Thyroid gland (tissue), 4 donors: Measurements from ENCODE around the gene GRIA4.

ENCODE experiments used
- POLR2A ChIP-seq, 2 donors: fragments of 450-650 bp; IDR thresholded peaks; one replicate each; pipeline ENCODE4 v1.6.1; 2017; ENCODE audit warnings: antibody characterized with exemption in 2 of 2, mild to moderate bottlenecking in 2 of 2, moderate library complexity in 1 of 2
- TF ChIP-seq, protein P1 (sequence below), 6 experiments: fragments of 200-600 bp in 3 of 6; fragments of 450-650 bp in 3 of 6; sonication (generic) in 3 of 6; IDR thresholded peaks; one replicate each; pipeline ENCODE4 v1.5.1; 2016 to 2019; ENCODE audit warnings: antibody characterized with exemption in 6 of 6, mild to moderate bottlenecking in 2 of 6, inconsistent platforms in 1 of 6, moderate library complexity in 1 of 6

DNA sequence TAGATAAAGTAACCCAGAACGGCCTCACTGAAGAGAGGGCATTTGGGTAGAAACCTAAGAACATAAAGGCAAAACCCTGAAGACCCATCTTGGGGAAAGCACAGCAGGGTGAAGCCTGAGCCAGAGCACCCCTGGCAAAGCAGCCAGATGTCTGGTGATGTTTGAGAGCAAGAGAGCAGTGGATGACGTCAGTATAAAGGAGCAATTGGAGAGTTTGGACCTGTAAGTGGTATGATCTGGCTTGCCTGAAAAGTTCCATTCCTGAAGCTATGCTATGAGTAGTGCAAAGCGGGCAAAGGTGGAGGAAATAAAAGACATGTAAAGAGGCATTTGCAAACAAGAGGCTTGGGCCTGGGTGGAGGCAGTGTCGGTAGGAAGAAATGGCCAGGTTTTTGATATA lies 244.4 kb downstream of the GRIA4 start:
- TF ChIP-seq, protein P1, sequence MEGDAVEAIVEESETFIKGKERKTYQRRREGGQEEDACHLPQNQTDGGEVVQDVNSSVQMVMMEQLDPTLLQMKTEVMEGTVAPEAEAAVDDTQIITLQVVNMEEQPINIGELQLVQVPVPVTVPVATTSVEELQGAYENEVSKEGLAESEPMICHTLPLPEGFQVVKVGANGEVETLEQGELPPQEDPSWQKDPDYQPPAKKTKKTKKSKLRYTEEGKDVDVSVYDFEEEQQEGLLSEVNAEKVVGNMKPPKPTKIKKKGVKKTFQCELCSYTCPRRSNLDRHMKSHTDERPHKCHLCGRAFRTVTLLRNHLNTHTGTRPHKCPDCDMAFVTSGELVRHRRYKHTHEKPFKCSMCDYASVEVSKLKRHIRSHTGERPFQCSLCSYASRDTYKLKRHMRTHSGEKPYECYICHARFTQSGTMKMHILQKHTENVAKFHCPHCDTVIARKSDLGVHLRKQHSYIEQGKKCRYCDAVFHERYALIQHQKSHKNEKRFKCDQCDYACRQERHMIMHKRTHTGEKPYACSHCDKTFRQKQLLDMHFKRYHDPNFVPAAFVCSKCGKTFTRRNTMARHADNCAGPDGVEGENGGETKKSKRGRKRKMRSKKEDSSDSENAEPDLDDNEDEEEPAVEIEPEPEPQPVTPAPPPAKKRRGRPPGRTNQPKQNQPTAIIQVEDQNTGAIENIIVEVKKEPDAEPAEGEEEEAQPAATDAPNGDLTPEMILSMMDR (IDR thresholded peaks at IDR 0.05): no peak
- no peak for TF ChIP-seq POLR2A (IDR thresholded peaks at IDR 0.05)
